HAP-1 (cell line): ENCODE data around the gene ZIC1.

Experiments
- DNase-seq, 2 experiments: peaks; one replicate each; pipeline ENCODE4 v3.0.0-alpha.2; 2016 to 2020; ENCODE audit warnings: low spot score in 2 of 2
- H3K27me3 ChIP-seq: fragments of 250-450 bp; sonication (Bioruptor Pico); 2 replicates; pipeline ENCODE4 v1.5.1; 2020; ENCODE audit warnings: low read depth, mild to moderate bottlenecking, moderate library complexity
- H3K36me3 ChIP-seq: fragments of 250-450 bp; sonication (Bioruptor Pico); replicated peaks from 2 replicates; pipeline ENCODE4 v1.5.1; 2020; ENCODE audit warnings: mild to moderate bottlenecking
- H3K4me1 ChIP-seq: fragments of 250-450 bp; sonication (Bioruptor Pico); 2 replicates; pipeline ENCODE4 v1.5.1; 2020; ENCODE audit warnings: mild to moderate bottlenecking
- H3K4me3 ChIP-seq: fragments of 250-450 bp; sonication (Bioruptor Pico); 2 replicates; pipeline ENCODE4 v1.5.1; 2020; ENCODE audit warnings: mild to moderate bottlenecking, moderate library complexity
- H3K9me3 ChIP-seq: fragments of 250-450 bp; sonication (Bioruptor Pico); 2 replicates; pipeline ENCODE4 v1.5.1; 2020; ENCODE audit warnings: mild to moderate bottlenecking, moderate library complexity
- in situ Hi-C: fragments of 300-500 bp; cut with MboI; formaldehyde crosslinking; loops from 3 replicates; pipeline ENCODE4 v1.14.3; 2020; ENCODE audit warnings: low sequenced_read_pairs, inconsistent platforms, mixed read lengths

The ZIC1 gene

DNA sequence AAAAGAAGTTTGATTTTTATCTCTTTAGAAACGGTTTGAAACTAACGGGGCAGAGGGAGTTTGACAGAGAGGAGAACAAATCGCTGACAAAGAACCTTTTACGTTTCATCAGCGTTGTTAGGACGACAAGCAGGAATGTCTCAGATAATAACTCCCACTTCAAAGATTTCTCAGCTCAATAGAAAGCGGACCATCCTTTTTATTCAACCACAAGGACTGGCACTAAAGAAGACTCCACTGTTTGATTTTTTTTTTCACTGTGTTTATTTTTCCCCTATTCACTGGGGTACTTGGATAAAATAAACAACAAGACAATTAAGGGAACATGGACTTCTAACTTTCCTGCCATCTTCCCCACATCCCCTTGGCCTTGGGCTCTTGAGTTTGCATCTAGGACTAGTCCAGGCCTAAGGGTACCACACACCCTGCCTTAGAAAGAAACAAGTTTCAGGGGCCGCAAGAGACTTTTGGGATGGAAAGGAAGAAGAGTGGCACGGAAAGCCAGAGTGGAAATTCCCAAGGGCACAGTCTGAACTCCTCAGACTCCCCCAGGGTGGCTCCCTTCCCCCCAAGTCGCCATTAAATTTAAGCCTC is 21.8 kb upstream of the ZIC1 start:
- Histone ChIP-seq H3K9me3 (no peaks in the 10 kb centered on the region), H3K36me3 (no peaks in the 10 kb centered on the region), H3K4me3 (no peak overlapping the region), H3K27me3 (no peaks in the 10 kb centered on the region), H3K4me1 (peaks cover under 1% of the 10 kb centered on the region)
- DNase-seq: no peak
- in situ Hi-C loops: no loop called here

DNA sequence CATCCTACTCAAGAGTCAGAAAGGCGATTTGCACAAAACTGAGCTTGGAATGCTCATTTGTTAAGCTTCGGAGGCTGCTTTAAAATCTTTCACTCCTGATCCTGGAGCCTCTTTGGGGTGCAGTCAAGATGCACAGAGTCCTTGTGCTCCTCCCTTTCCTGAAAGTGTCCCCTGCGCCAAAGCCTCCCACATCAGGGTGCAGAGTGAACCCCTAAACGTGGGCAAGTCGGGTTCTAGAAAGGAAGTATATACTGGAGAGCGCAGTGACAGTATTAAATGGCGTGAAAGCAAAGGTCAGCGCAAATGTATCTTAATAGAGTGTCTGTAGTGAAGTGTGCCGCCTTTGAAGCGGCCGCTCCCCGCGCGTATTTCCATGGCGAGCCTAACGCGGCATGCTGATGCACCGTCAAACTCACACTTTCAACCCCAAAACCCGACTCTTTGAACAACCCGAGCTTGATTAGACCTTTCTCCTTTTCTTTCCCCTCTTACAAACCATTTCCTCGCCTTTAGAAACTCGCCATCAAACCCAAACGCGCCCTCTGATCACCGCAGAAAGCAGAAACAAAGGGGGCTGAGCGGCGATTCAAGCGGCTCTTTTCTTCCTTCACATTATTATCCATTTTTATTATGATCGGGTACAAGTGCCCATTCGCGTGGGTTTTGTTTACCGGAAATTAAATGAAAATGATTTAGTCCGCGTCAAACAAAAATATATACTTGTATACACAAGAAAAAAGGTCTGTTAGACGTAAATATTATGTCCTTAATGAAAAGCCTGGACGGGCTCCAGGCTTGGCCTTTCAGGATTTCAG is 21.1 kb upstream of the ZIC1 start:
- Histone ChIP-seq H3K4me1 (no peaks in the 10 kb centered on the region), H3K36me3 (no peaks in the 10 kb centered on the region), H3K9me3 (no peaks in the 10 kb centered on the region), H3K4me3 (no peak overlapping the region), H3K27me3 (no peaks in the 10 kb centered on the region)
- no peak for DNase-seq
- in situ Hi-C loops: no loop called here

DNA sequence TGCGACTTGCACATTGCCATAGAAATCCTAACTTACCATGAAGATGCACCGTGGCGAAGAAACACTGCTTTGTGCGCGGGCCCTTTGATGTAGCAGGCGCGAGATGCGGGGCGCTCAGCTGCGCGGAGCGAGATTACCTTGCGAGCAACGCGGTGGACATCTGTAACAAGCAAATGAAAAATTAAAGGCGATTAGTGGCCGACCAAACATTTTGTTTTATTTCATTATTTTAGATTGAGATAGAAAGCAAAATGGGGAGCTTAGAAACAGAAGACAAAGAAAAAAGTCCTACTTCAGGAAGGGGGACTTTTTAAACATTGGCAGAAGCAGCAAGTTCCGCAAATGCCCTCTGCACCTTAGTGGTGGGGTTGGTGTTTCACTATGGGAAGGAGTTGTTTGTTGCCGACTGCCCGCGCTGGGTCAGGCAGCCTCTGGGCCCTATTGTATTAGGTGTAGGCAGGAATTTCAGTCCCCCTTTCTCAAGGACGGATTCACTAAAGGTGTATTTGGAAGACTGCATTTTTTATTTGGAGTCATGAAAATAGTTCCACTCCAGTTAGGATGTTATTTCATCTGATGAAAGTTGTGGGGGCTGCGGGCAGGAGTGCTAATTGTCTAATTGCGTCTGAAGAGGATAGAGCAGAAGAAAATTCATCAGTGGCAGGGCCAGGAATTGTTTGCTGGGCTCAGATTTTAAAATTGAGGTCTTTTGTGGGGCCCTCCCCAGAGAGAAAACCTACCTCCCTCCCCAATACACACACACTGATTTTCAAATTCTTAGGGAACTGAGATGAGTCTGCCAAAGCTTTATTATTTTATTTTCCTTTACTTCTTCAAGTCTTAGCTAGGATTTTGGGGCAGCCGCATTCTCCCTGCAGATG is 20.2 kb upstream of the ZIC1 start:
- no peak for DNase-seq
- no peaks in the 10 kb centered on the region for H3K36me3 ChIP-seq
- H3K4me3 ChIP-seq: no peak overlapping the region
- H3K27me3 ChIP-seq: no peaks in the 10 kb centered on the region
- no peaks in the 10 kb centered on the region for H3K4me1 ChIP-seq
- H3K9me3 ChIP-seq: no peaks in the 10 kb centered on the region
- in situ Hi-C loops: no loop called here

DNA sequence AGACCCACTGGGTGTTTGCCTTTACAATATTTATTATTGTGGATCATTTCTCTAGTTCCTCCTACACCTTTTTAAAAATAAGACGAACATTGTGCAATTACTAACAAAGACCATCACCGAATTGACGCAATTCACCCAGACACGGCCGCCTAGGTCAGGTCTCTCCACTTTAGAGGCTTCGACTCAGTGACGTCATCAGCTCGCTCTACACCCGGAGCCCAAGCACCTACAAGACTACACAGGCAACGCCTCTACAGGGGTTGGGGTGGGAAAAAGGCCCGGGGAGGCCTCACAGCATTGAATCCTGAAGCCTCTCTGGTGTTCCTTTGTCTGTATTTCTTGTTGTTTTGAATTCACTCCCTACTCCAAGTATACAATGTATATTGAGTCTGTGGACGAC is 19.4 kb upstream of the ZIC1 start:
- no peaks in the 10 kb centered on the region for H3K9me3 ChIP-seq
- H3K36me3 ChIP-seq: no peaks in the 10 kb centered on the region
- no peaks in the 10 kb centered on the region for H3K4me1 ChIP-seq
- no peak for DNase-seq
- H3K4me3 ChIP-seq: no peak overlapping the region
- in situ Hi-C loops: no loop called here
- no peaks in the 10 kb centered on the region for H3K27me3 ChIP-seq

DNA sequence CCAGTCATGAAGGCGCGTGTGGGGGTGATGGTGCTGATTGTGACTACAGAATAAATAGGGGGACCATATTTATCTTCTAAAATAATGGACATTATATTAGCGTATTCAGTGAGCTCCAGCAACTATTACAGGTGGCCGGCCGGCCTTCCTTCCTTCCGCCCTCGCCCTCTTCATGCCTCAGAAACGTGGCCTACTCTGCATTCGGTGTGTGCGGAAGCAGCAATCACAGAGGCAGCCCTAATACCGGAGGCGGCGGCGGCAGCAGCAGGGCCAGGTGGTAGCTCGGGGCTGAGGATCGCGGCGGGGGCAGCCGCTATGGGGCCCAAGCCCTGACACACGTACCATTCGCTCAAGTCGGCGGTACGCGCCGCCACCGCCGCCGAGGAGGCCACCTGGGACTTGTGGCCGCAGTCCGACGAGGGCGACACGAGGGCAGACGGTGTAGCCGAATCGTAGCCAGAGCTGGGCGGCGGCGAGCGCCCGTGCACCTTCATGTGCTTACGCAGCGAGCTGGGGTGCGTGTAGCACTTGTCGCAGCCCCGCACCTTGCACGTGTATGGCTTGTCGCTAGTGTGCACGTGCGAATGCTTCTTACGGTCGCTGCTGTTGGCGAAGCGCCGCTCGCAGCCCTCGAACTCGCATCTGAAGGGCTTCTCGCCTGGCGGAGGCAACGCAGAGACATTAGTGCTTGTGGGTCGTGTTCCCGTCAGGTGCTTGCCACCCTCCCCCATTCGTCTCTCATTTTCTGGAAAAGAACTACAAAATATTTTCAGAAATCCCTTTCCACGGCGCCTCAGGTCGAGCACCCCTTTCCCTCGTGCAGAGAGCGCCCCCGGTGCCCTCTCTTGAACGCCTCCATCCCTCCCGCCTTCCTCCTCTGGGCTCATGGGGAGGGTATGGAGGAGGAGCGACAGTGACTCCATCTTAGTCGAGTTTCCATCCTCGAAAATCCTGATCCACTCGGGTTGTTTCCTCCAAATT is 18.3 kb upstream of the ZIC1 start:
- DNase-seq: no peak
- no peaks in the 10 kb centered on the region for H3K27me3 ChIP-seq
- no peak overlapping the region for H3K4me3 ChIP-seq
- H3K4me1 ChIP-seq: no peaks in the 10 kb centered on the region
- no peaks in the 10 kb centered on the region for H3K9me3 ChIP-seq
- H3K36me3 ChIP-seq: no peaks in the 10 kb centered on the region
- in situ Hi-C loops: no loop called here

DNA sequence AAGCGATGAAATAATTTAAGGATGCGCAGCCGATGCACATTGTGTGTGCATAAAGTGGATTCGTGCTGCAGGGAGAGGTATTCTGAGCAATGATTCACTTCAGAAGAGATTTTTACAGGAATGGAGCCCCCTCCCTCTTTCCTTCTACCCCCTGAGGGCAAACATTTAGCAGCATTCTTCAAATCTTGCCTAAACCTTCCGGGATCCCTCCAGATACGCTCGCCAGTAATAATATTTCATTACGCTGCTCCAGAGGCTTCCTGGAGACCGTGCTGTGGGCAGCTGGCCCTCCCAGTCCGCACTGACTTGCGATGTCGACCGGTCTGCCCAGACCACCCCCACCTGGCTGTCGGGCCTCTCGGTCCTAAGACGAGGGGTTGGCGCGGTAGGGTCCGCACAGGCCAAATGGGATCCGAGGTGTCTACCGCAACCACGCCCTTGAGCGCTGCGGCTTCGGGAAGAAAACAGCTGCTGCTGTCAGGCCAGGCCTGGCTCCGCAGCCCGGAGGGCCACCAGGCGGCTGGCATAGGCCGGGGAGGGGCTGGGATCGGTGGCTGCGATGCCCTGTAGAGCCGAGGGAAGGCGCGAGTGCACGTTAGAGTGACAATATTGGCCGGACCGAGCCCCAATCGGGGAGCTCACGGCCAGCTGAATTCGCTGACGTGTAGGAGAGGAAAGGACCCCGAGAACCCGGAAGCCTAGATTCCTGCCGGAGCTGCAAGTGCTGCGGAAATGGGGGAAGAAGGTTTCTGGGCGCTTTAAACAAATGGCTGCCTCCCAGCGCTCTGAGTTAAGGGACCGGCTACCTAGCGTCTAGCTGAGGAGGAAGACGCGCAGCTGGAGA is 17.2 kb upstream of the ZIC1 start:
- peak in 1 of 2 experiments; percentile 14 for DNase-seq
- Histone ChIP-seq H3K36me3 (no peaks in the 10 kb centered on the region), H3K4me1 (no peaks in the 10 kb centered on the region), H3K4me3 (no peak overlapping the region), H3K9me3 (no peaks in the 10 kb centered on the region), H3K27me3 (no peaks in the 10 kb centered on the region)
- in situ Hi-C loops: no loop called here

DNA sequence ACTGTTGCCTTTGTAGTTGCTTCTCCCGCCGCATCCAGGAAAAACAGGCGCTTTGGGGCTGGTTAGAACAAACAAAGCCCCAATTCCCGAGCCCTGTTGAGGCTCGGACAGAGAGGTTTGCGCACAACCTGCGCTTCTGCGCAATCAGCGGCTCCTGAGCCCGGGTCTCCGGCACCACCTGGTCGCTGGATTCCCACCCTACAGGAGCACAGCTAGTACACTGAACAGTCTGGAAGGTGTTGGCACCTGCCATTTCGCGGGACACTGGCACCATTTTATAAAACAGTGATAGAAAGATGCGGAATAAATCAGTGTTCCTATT is 16.6 kb upstream of the ZIC1 start:
- H3K4me3 ChIP-seq: no peak overlapping the region
- no peaks in the 10 kb centered on the region for H3K9me3 ChIP-seq
- no peaks in the 10 kb centered on the region for H3K36me3 ChIP-seq
- no peak for DNase-seq
- no peaks in the 10 kb centered on the region for H3K27me3 ChIP-seq
- H3K4me1 ChIP-seq: no peaks in the 10 kb centered on the region
- in situ Hi-C loops: no loop called here

DNA sequence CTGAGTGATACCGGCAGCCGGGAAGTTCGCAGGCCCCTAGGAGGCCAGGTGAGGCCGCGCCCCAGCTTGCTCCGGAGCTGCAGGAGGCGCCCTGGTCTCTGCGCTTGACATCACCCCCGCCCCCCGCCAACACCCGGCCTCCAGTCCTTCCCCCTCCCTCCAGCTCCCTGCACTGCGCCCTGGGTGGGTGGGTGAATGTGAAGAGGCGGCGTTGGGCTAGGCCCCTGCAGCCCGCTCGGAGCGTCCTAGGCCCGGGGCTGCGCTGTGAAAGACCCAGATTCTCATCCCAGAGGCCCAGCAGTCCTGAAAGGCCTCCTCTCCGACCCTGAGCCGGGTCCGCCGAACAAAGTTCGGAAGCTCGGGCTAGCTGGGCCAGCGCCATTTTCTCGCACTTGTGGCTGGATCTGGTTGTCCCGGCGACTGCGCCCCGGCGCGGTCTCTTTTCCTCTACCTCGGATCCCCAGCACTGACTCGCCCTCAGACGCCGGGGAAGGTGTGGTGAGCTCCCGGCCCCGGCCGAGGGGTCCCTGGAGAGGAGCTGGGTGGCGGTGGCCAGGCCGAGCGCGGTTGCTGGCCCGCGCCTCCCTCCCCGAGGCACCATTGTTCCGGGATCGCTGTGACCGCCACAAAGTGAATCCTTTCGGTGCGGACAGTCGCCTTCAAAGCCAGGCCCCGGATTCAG is 15.8 kb upstream of the ZIC1 start:
- H3K36me3 ChIP-seq: no peaks in the 10 kb centered on the region
- no peaks in the 10 kb centered on the region for H3K9me3 ChIP-seq
- in situ Hi-C loops: no loop called here
- H3K4me1 ChIP-seq: no peaks in the 10 kb centered on the region
- DNase-seq: no peak
- no peak overlapping the region for H3K4me3 ChIP-seq
- H3K27me3 ChIP-seq: no peaks in the 10 kb centered on the region

DNA sequence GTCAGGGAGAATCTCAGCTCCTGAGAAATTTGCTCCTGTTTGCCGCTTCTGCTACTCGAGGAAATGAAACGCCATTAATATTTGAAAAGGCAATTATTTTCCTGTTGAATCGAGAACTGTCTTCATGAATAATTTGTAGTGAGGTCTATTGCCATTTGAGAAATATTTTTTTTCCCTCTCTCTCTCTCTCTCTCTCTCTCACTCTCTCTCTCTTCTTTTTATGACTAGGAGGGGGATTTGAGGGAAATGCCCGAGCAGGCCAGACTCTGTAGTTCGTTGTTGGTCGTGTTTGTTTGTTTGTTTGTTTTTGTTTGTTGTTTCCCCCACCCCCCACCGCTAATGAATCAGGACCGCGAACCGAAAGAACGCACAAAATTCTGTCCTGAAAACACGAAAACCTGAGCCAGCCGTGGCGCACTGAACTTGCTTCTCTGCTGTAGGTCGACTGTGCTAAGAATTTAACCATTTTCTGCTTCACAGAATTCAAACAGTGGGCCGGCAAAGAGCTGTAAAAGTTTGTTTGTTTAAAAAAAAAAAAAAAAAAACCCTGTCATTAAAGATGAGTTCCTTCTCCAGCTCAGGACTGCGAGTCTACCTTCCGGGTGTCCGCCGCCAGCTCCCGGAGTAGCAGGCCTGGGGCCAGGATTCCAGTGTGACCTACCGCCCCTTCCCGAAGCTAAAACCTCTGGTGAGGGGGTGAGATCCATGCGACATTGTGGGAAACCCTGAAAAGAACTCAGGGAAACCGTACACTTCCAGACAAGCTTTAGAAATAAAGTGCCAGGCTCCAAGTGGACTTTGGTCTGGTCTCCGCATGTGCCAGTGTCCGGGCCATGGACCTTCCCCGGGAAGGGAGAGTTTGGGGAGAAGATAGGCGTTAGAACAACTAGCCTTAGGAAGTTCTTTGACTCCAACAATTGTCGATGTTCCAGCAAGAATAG is 15.0 kb upstream of the ZIC1 start:
- H3K27me3 ChIP-seq: no peaks in the 10 kb centered on the region
- in situ Hi-C loops: no loop called here

DNA sequence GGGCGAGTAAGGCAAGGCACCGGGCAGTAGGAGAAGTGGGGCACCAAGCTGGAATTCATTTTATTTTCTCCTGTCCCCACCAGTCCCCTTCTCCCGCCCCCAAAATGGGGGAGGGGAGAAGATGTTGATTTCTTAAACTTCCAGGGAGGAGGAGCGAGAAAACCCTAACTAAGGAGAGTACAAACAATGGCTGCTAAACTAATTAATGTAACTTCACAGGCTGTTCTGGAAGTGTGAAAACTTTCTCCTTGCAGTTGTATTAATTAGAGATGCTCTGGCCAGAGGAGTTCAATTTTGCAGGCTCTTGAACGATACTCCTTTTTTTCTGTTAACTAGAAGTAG is 14.3 kb upstream of the ZIC1 start:
- no peaks in the 10 kb centered on the region for H3K36me3 ChIP-seq
- no peak for DNase-seq
- no peaks in the 10 kb centered on the region for H3K27me3 ChIP-seq
- in situ Hi-C loops: no loop called here
- H3K4me1 ChIP-seq: no peaks in the 10 kb centered on the region
- no peak overlapping the region for H3K4me3 ChIP-seq
- H3K9me3 ChIP-seq: no peaks in the 10 kb centered on the region

More for the DNA sequence above, 15.0 kb upstream of the ZIC1 start:
- H3K36me3 ChIP-seq: no peaks in the 10 kb centered on the region
- H3K4me3 ChIP-seq: no peak overlapping the region
- H3K9me3 ChIP-seq: no peaks in the 10 kb centered on the region
- DNase-seq: no peak
- no peaks in the 10 kb centered on the region for H3K4me1 ChIP-seq

DNA sequence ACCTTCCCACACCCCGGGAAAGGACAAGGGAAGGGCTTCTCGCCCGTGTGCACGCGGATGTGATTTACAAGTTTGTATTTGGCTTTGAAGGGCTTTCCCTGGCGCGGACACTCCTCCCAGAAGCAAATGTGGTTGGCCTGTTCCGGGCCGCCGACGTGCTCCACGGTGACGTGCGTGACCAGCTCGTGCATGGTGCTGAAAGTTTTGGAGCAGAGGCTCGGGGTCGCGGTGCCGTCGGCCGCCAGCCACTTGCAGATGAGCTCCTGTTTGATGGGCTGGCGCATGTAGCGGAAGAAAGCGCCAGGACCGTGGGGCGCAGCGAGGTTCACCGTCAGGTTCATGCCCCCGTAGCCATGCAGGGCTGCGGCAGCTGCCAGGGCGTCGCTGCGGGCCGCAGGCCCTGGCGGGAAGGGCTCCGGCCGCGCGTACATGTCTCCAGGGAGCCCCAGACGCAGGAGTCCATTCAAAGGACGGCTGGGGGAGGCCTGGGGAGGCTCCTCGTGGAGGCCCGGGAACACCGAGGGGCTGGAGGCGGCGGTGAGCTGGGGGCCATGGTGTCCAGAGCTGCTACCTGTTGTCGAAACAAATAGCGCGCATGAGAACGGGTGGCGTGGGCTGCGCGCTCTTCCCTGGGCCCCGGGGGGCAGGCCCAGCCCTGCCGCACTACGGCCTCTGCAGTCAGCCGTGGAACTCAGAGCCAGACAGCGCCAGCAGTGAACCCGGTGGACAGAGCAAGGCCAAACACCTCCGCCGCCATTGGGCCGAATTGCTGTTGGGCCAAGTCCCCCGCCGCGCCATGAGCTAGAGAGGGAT is 13.1 kb upstream of the ZIC1 start:
- H3K4me1 ChIP-seq: no peaks in the 10 kb centered on the region
- DNase-seq: no peak
- no peaks in the 10 kb centered on the region for H3K36me3 ChIP-seq
- H3K4me3 ChIP-seq: no peak overlapping the region
- H3K27me3 ChIP-seq: no peaks in the 10 kb centered on the region
- in situ Hi-C loops: no loop called here
- no peaks in the 10 kb centered on the region for H3K9me3 ChIP-seq
